OCI-LY7 (cell line): Measurements from ENCODE around the gene COL5A1. TPM values are rescaled to one million over a fixed set of nuclear protein-coding genes. Genes with fewer than 3 reads are reported as not detected.
"Not testable (repeated sequence)": the region's sequence is repeated elsewhere in the genome, so short reads cannot be mapped to it uniquely, and the experiment has no call there.

Experiments
- BruUV-seq: library from RNA; stranded (reverse); fragments of 400-500 nt; replicated peaks from 2 replicates; lab custom pipeline; 2021; lab: Mats Ljungman, UMichigan
- CTCF ChIA-PET: fragments of 300-600 bp; sonication (Branson Sonifier 250); formaldehyde crosslinking; loops from one replicate; lab custom pipeline; 2022; ENCODE audit warnings: antibody characterized with exemption; ENCODE audit not compliant: unreplicated experiment; lab: Charles Lee
- POLR2A ChIA-PET: fragments of 300-600 bp; sonication (Branson Sonifier 250); formaldehyde crosslinking; loops from one replicate; lab custom pipeline; 2022; ENCODE audit warnings: antibody characterized with exemption; lab: Charles Lee
- DNase-seq: peaks from one replicate; pipeline ENCODE4 v3.0.0-alpha.2; 2015; ENCODE audit warnings: low spot score
- H2AFZ ChIP-seq: fragments of 200-600 bp; sonication (generic), shearing (Covaris generic); 2 replicates; pipeline ENCODE4 v1.6.1; 2014; ENCODE audit warnings: mild to moderate bottlenecking, antibody characterized with exemption, low read length, moderate library complexity
- H3K27ac ChIP-seq: fragments of 200-600 bp; sonication (generic); 2 replicates; pipeline ENCODE4 v1.5.1; 2014; ENCODE audit warnings: mixed run types, low read depth, mild to moderate bottlenecking, moderate library complexity, low read length, inconsistent platforms; ENCODE audit not compliant: poor library complexity, severe bottlenecking
- H3K36me3 ChIP-seq: fragments of 200-600 bp; sonication (generic); 2 replicates; pipeline ENCODE4 v1.6.1; 2014; ENCODE audit warnings: mild to moderate bottlenecking, antibody characterized with exemption, low read length, moderate library complexity, mixed read lengths; ENCODE audit not compliant: insufficient read depth
- H3K4me1 ChIP-seq: fragments of 200-600 bp; sonication (generic); 2 replicates; pipeline ENCODE4 v1.5.1; 2014; ENCODE audit warnings: mild to moderate bottlenecking, low read length; ENCODE audit not compliant: insufficient read depth, poor library complexity, severe bottlenecking
- H3K4me2 ChIP-seq: fragments of 200-600 bp; sonication (generic); 2 replicates; pipeline ENCODE4 v1.6.1; 2014; ENCODE audit warnings: mild to moderate bottlenecking, low read length
- H3K4me3 ChIP-seq: fragments of 200-600 bp; sonication (generic); 2 replicates; pipeline ENCODE4 v1.5.1; 2014; ENCODE audit warnings: mild to moderate bottlenecking, low read depth, low read length; ENCODE audit not compliant: poor library complexity, severe bottlenecking
- H3K79me2 ChIP-seq: fragments of 200-600 bp; sonication (generic); 2 replicates; pipeline ENCODE4 v1.6.1; 2016; ENCODE audit warnings: low read depth, mild to moderate bottlenecking, low read length, moderate library complexity, mixed read lengths; ENCODE audit not compliant: insufficient read depth
- H3K9me2 ChIP-seq: fragments of 200-600 bp; sonication (generic); 2 replicates; pipeline ENCODE4 v1.6.1; 2016; ENCODE audit warnings: mild to moderate bottlenecking, low read length, mixed read lengths; ENCODE audit not compliant: insufficient read depth
- H3K9me3 ChIP-seq: fragments of 200-600 bp; sonication (generic); 2 replicates; pipeline ENCODE4 v1.6.1; 2014; ENCODE audit warnings: mild to moderate bottlenecking, mixed run types, low read length, mixed read lengths
- H4K20me1 ChIP-seq: fragments of 200-600 bp; sonication (generic); 2 replicates; pipeline ENCODE4 v1.6.1; 2014; ENCODE audit warnings: mild to moderate bottlenecking, antibody characterized with exemption, low read length, moderate library complexity, mixed read lengths; ENCODE audit not compliant: insufficient read depth
- CTCF ChIP-seq: fragments of 200-600 bp; sonication (generic); conservative IDR thresholded peaks from 2 replicates; pipeline ENCODE4 v1.5.1; 2014; ENCODE audit warnings: mild to moderate bottlenecking, antibody characterized with exemption, low read length, moderate library complexity, mixed read lengths
- EZH2phosphoT487 ChIP-seq: fragments of 200-600 bp; sonication (generic); IDR thresholded peaks from 2 replicates; pipeline ENCODE4 v1.6.1; 2018; ENCODE audit warnings: low read depth, borderline replicate concordance, mild to moderate bottlenecking, mixed run types, antibody characterized with exemption, low read length, moderate library complexity, mixed read lengths
- intact Hi-C: fragments of 100-400 bp; cut with micrococcal nuclease; formaldehyde crosslinking; loops from one replicate; pipeline ENCODE4 v1.10.0; 2022; ENCODE audit not compliant: unreplicated experiment
- total RNA-seq, 2 experiments: library from RNA; depleted of rRNA in 1 of 2; stranded (reverse); fragments of >200 nt in 1 of 2; shearing (Covaris generic) in 1 of 2; gene quantifications; 2 replicates each; pipeline ENCODE4 v1.2.3, GENCODE V29; 2014 to 2022

COL5A1 gene
- total RNA-seq, 2 experiments from 2014 or later = 12.2 to 28.6 TPM

- intact Hi-C loops = no loop called here
- no peak overlapping the region for H3K27ac ChIP-seq
- H3K79me2 ChIP-seq = no peaks in the 10 kb centered on the region
- DNase-seq = no peak
- H3K9me2 ChIP-seq = no peaks in the 10 kb centered on the region
- peaks cover 11% of the 10 kb centered on the region; the same call in 1 of the 2 replicates for H3K9me3 ChIP-seq
- H3K4me3 ChIP-seq = no peak overlapping the region
- POLR2A ChIA-PET = no interaction called here
- CTCF ChIA-PET = no interaction called here
- H4K20me1 ChIP-seq = no peaks in the 10 kb centered on the region
- BruUV-seq = no TSS peak
- no peak overlapping the region for H3K4me2 ChIP-seq
- no peaks in the 10 kb centered on the region for H3K4me1 ChIP-seq
- TF ChIP-seq CTCF (no peak), EZH2phosphoT487 (no peak)
- H2AFZ ChIP-seq = no peak overlapping the region
- no peaks in the 10 kb centered on the region for H3K36me3 ChIP-seq
These were observed 22.8 kb downstream of the COL5A1 start for GRCh38 chr9:134664446-134664845.

- no peaks in the 10 kb centered on the region for H3K4me1 ChIP-seq
- no peaks in the 10 kb centered on the region for H3K9me2 ChIP-seq
- BruUV-seq = no TSS peak
- H4K20me1 ChIP-seq = no peaks in the 10 kb centered on the region
- TF ChIP-seq CTCF (no peak), EZH2phosphoT487 (no peak)
- H3K4me3 ChIP-seq = no peak overlapping the region
- no peak for DNase-seq
- H3K27ac ChIP-seq = no peak overlapping the region
- H2AFZ ChIP-seq = no peak overlapping the region
- H3K79me2 ChIP-seq = no peaks in the 10 kb centered on the region
- H3K9me3 ChIP-seq = no peaks in the 10 kb centered on the region
- H3K36me3 ChIP-seq = no peaks in the 10 kb centered on the region
- intact Hi-C loops = no loop called here
- CTCF ChIA-PET = no interaction called here
- no peak overlapping the region for H3K4me2 ChIP-seq
- POLR2A ChIA-PET = interaction anchor here (0.7 kb wide), 1 partner anchor 660 kb away, joined by 3 read pairs; no protein-coding TSS in a partner anchor
These were observed 24.6 kb downstream of the COL5A1 start for GRCh38 chr9:134666208-134666607.

- Histone ChIP-seq H3K79me2 (no peaks in the 10 kb centered on the region), H3K4me3 (no peak overlapping the region), H3K4me2 (no peak overlapping the region), H3K27ac (no peak overlapping the region), H3K9me3 (no peaks in the 10 kb centered on the region), H4K20me1 (no peaks in the 10 kb centered on the region), H3K4me1 (no peaks in the 10 kb centered on the region), H3K9me2 (no peaks in the 10 kb centered on the region), H2AFZ (no peak overlapping the region), H3K36me3 (no peaks in the 10 kb centered on the region)
- TF ChIP-seq CTCF (no peak), EZH2phosphoT487 (no peak)
- no TSS peak for BruUV-seq
- no peak for DNase-seq
- POLR2A ChIA-PET = interaction anchor here (0.7 kb wide), 1 partner anchor 660 kb away, joined by 3 read pairs; no protein-coding TSS in a partner anchor
- intact Hi-C loops = no loop called here
- CTCF ChIA-PET = no interaction called here
These were observed 25.2 kb downstream of the COL5A1 start for GRCh38 chr9:134666831-134667230.

- H3K9me2 ChIP-seq, intact Hi-C loops, H3K9me3 ChIP-seq, H3K79me2 ChIP-seq, BruUV-seq, H2AFZ ChIP-seq, H3K4me1 ChIP-seq, H4K20me1 ChIP-seq, H3K27ac ChIP-seq, CTCF ChIA-PET, H3K4me2 ChIP-seq, POLR2A ChIA-PET, H3K36me3 ChIP-seq, DNase-seq, H3K4me3 ChIP-seq: not testable (repeated sequence)
These were observed 27.4 kb downstream of the COL5A1 start for GRCh38 chr9:134668977-134669376.
